GM21381 (cell line): Measurements from ENCODE around the gene COL16A1.
A peak's percentile ranks its signal among the peaks of the same experiment; 100 is the strongest.

Experiments used
- ATAC-seq: cut with Tn5 transposase; IDR thresholded peaks from one replicate; pipeline ENCODE4 v1.9.1; 2021; ENCODE audit warnings: mild to moderate bottlenecking, moderate library complexity; ENCODE audit not compliant: unreplicated experiment

COL16A1 gene

DNA sequence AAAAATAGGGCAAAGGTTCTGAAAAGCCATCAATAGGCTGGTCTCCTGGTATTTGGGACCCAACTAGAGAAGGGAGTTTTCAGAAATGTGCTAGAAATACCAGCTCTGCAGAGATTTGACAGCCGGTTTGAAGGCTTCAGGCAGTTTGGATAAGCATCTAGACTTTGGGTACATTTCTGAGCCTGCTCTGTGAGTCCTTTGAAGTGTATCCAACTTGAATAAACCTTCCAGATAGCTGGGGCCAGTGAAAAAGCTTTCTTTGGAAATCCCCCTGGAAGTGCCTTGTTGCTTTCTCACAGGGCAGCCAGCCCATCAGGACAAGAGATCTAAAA is 52.8 kb downstream of the COL16A1 start:
- no peak for ATAC-seq

DNA sequence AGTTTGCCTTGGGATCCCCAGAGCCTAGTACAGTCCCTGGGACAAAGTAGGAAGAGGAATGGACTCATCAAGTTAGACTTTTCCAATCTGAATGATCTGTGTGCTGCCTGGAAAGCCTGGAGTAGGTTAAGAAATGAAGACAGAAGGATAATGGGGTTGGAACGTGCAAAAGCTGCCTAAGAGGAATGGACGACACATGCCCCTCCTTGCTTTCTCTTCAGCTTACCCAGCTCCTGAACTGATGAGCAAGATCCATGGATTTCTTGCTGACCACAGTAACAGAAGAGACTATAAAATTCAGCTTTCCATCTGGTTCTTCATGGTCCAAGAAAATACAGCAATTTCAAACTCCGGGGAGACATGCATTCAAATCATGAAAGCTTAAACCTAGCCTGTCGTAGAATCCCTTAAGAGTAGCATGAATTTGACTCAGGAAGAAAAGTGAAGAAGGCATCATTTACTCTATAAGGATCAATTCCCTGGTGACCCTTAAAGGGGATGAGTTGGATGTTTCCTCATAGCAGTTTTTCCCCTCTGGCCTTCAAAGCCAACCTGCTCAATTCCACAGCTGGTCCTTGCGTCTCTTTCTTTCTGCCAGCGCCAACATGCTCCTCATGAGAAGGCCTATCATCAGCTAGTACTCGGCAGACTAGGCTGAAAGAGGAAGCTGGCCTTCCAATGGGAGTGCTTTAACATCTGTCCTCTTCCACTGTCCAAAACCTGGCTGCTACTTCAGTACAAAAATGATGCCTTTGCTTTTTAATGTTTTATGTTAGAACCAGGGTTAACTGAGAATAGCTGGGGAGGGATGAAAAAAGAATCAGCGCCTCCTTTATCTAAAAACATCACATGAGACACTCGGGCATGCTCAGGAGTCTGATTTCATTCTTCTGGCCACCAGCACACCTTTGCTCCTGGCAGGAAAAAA is 53.4 kb downstream of the COL16A1 start:
- ATAC-seq = no peak

DNA sequence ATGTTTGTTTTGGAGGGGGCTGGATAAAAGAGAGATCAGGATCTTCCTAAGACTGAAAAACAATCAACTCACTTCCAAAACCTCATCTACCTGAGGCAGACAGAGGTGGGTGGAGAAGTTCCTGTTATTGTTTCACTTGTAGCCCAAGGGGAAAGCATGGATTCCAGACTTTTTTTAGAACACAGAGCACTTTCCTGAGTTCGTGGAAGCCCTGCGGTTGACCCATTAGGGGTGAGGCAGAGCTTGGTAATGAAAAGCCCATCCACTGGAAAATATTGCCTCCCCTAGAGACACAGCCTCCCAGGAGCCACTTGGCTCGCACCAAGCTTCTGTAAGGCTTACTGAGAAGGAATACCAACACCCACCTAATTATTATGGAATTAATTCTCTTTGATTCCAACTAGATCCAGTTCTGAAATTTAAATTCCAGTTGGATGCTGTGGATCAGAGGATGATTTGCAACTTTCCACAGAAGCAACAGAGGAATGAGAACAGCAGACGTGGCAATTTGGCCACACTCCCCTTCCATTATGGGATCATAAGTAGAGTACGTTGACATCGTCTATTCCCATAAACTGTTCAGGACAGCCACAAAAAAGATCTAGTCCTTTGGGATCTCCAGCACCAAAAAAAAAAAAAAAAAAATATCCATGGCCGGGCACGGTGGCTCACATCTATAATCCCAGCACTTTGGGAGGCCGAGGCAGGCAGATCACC is 55.0 kb downstream of the COL16A1 start:
- ATAC-seq = no peak

DNA sequence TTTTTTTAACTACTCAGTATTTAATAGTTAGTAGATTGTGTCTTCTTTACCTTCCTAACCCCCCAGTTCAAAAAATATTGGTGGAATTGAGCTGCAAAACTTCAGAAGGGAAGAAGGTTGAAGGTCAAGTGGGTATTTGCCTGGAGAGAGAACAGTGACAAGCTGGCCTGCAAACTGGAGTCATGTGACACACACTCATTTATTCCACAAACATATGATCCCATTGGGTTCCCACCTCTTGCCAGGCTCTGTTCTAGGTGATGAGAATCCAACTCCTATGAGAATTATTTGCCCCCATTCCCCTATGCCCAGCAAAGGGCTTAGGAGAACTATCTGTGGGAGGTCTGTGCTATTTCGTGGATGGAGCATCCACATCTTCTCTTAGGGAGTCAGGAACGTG is 55.6 kb downstream of the COL16A1 start:
- no peak for ATAC-seq

DNA sequence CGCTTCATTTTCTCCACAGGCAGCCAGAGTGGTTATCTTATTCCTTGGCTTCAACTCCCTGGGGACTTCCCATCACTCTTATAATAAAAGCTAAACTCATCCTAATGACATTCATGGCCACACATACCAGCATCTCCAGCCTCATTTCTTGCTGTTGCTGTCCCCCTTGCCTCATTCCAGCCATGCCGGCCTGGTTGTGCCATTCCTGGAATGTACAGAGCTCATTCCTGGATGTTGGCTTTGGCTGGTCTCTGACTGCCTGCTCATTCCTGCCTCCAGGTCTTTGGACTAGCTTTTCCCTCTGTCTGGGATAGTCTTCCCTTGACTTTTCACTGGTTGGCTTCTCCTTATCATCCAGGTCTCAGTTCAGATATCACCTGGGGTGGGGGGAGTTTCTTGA is 56.7 kb downstream of the COL16A1 start:
- no peak for ATAC-seq

DNA sequence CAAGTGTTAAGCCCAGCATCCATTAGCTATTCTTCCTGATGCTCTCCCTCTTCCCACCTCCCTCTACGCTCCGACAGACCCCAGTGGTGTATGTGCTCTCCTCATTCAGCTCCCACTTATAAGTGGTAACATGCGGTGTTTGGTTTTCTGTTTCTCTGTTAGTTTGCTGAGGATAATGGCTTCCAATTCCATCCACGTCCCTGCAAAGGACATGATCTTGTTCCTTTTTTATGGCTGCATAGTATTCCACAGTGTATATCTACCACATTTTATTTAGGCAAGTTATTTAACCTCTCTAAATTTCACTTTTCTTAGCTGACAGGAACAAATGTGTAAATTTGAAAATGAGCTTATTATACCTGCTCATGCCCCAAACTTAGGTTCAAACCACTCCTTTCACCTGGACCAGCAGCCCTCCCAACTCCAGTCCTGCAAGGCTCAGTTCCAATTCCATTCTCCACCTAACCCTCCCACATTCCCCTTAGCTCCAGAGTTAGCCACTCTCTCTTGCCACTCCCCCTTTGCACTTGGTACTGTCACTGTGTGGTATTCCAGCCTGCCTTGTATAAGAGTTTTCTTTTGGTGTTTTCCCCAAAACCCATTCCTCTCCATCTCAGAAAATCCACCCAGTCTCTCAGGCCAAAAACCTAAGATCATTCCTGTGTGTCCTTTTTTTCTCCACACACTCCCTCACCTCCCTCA is 57.4 kb downstream of the COL16A1 start:
- ATAC-seq = no peak

DNA sequence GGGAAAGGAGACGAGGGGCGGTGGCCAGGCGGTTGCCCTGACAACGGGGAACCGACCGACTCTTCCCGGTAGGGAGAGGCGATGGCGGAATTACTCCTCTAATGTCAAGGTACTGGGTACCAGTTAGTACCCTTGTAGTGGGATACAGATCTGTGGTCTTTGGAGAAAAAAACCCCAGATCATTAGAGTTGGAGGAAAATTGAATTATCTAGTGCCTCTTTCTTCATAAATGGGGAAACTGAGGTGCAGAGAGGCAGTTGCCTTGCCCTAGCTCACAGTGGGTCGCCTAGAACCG is 58.6 kb downstream of the COL16A1 start:
- ATAC-seq = no peak

DNA sequence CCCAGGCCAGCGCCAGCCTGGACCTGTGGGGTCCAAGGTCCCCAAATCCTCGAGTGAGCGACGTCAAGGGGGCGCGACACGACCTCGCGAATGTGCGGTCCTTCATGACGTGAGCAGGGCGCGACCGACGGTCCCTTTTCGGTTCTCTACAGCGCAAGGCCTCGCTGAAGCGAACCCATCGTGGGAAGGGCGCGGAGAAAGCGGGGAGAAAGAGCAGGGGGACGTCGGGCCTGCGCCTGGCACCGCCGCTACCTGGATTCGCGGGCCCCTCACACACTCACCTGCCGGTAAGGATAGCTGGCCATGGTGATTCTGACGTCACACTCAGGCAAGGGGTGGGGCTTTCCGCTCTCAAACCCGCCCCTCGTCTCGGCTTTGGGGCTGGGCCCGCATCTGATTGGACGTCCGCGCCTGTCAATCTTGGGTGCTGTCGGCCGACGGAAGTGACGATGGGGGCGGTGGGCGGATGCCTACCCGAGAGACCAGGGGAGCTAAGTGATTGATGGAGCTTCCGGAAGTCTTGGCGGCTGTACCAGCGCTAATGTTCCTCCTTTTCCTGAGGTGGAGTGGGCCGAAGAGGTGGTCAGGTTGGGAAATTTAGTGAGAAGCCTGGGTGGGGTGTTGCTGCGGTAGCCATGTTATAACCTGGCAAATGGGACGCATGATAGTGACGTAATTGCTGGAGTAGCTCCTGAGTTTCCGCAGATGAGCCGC is 59.1 kb downstream of the COL16A1 start, which contains the start of gene PEF1:
TSS of gene PEF1 (minus strand) at position 317 of the 714 bp plus-strand sequence. CDS start at position 305, 12 bp downstream.
- ATAC-seq = peak; percentile 89

DNA sequence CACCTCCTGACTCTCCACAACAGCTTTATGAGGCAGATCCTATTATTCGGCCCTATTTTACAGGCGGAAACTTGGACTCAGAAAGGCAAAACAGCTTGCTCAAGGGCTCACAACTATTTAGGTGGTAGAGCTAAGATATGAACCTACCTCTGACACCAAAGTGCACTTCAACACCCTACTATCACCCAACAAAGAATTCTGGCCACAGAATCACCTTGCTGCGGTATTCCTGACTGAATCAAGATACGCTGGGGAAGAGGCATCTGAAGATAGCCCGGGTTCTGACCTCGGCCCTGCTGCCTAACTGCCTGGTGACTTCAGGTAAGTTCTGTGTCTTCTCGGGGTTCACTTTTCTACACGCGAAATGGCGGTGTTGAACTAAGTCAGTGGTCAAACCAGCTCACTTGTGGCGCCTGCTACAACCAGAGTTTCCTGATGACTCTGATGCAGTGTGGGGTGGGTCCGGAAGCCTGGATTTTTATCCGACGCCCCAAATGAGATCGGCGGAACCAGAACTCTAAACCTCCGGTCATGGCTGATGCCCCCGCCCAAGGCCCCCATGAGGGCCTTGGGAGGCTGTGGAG is 59.7 kb downstream of the COL16A1 start:
- no peak for ATAC-seq

DNA sequence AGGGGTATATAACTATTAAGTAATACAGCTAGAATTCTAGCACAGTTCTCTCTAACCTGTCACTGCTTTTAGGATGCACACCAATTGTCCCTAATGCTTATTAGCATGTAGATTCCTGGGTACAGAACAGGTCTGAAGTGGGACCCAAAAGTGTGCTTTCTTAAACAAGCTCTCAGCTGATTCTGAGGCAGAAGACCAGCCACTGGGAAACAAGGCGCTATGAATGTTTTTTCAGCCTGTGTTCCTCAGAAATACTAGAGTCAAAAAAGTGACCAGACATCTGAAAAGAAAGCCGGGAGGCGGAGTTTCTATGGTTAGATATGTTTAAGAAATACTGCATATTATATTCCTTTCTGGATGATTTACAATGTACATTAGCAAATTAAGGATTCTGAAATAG is 60.9 kb downstream of the COL16A1 start:
- ATAC-seq = no peak

DNA sequence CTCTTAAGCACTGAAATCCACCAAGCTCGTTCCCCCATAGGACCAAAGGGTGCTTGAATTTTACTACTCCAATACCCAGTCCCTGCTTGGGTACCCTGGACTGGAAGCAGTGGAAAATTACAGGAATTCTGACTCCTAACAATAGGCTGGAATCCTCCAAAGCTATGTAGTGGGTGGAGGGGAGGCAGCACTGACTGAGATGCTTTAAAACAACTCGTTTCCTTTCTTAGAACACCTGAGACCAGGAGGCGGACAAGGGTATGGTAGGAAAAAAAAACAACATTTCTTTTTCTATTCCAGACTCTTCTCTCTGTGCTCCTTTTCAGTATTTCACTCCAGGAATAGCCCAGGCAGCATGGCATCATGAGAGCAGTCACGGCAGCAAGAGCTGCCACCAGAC is 61.5 kb downstream of the COL16A1 start:
- no peak for ATAC-seq

DNA sequence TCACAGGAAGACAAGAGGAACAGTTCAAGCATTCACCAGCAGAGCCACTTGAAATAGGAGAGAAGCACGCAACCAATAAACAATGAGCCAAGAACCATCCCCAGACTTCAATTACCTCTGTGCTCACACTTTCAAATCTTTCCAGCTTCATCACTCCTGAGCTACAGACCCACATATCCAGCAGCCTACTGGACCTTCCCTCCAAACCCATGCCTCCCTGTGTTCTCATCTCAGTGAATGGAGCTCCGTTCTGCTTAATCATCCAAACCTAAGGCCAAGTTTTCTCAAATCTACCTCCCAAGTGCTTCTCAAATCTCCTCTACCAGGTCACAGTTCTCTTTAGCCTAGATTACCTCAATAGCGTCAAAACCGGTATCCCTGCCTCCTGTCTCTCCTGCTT is 62.9 kb downstream of the COL16A1 start:
- no peak for ATAC-seq

DNA sequence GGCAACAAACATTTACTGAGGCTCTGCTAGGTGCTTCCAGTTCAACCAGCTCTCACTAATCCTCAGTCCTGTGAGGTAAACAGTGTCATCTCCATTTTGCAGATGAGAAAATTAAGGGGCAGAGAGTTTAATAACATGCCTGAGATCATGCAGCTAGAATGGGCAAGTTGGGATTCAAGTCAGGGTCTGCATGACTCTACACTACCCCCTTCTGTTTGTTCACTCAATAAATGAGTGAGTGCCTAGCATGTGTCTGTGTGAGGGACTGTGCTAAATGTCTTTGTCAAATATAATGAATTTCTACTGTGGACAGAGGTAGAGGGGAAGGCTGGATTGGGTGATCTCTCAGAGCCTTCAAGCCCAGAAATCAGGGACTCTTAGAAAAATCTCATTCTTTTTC is 63.6 kb downstream of the COL16A1 start:
- no peak for ATAC-seq

DNA sequence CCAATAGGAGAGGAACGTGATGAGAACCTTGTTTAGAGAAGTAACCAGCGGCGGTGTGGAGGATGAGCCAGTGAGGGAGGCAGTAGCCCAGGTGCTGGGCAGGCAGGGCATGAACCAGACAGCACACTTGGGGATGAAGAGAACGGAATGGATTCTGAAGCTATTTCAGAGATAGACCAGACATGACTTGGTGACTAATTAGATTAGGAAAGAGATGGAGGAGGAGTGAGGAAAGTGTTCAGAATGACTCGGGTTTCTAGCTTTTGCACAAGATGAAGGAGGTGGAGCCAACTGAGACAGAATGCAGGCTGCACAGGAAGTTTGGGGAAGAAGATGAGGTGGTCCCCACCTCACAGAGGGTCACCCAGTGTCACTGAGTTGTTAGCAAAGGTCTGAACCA is 64.3 kb downstream of the COL16A1 start:
- no peak for ATAC-seq

DNA sequence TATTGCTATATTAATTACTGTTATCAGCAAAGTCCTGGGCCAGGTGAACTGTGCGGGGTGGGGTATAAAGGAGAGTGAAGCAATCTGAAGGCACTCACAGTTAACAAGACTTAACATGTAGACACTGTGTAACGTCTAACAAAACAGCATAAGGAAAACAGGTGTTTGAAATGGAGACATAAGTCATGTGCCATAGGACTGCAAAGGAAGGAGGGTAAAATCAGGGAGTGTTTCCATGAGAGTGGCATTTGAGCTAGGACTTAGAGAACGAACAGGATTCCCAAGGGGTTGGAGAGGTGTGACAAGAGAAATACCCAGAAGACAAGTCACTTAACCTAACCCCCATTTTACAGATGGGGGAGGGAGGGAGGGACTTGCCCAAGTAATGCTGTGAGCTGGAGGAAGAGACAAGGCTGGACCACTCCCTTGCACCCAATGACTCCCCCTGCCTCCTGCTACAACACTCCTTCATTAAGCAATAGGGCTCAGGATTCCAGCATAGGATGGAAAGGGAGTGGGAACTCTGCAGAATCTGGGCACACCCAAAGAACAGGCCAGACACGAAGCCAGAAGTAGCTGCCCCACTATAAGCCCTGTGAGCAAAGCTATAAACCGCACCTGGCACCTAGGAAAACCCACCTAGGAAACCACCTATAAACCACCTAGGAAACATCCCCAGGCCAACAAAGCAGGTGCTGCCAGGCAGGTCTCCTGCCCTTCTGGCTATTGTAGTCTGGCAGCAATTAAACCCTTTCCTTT is 65.7 kb downstream of the COL16A1 start:
- no peak for ATAC-seq

DNA sequence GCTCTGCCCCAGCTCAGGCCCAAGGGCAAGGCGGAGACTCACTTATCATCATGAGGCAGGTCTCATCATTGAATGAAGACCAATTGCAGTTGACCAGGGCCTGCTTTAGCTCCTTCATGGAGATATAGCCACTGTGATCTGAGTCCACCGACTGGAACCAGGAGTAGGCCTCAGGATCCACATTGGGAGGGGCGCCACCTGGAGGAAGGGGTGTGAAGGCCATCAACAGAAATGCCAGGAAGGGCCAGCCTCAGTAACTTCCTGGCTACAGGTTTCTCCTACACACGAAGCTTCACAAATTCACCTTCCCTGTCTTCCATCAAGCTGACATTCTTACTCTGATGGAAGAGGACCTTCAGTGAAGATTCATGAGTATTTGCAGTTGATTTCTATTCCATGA is 70.7 kb downstream of the COL16A1 start:
- ATAC-seq = no peak

DNA sequence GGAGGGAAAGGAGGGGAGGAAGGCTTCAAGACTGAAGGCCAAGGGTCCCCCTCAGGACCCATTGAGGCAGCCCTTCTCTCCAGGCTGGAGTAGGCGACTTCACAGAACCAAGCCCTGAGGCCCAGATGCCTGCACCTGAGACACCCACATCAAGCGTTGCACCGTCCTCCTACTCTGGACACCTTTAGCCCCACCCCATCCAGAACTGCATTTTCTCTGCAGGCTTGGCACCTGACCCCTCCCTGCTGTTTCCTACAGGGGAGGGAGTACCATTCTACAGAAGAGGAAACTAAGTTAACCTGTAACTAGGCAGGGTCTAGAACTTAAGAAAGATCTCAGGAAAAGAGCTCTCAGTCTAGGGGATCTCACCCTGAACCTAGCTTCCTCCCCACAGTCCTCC is 71.2 kb downstream of the COL16A1 start:
- ATAC-seq = no peak

DNA sequence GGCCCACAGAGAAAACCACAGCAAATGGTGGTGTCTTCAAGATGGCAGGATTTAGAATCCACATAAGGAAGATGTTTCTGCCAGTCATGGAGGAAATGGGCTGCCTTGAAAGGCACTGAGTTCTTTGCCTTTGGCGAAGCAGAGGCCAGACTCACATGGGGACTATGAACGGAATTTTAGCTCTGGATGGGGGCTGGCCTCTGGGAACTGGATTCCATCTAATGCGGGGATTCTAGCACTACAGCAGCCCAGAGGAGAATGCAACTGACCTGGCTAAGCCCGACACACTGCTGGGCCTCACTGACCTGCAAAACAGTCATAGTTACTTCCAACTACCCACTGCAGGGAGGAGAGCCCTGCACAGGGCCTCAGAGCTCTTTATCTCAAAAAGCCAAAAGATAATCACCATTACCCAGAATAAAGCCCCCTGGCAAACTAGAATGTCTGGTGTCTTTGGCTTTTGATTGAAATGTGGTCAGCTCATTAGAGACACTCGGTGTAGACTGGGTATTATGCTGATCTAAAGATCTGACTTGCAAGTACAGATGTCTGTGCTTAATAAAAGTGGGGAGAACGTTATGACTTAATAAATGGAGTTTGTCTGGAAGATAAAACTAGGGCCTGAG is 74.8 kb downstream of the COL16A1 start:
- no peak for ATAC-seq

DNA sequence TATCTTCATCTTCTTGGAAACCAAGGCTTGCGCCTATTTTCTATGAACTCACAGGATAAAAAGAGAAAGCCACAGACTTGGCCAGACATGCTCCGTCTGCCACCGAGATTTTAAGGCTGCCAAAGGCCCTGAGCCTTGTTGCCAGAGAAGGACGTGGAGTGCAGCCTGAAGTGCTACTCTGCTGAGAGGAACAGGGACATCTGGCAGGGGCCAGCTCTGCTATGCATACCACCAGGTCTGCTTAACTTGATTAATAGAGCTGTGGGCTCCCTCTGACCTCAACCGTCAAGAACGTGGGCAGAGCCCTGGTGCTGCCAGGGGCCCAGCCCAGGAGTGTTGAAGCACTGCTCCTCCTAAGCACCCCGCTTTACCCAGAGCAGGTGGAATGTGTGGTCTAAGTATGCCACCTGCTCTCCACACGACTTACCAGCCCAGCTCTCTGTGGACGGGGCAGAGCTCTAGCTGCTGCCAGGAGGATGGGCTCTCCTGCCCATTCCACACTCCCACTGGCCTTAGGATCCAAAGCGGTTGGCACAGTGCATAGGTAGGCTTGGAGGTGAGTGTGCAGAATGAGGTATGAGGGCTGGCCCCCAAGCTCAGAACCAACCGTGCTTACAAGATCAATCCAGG is 75.8 kb downstream of the COL16A1 start:
- no peak for ATAC-seq
